BE2C (cell line): ENCODE data around the gene REPIN1.

Experiments
- DNase-seq: peaks from one replicate; pipeline ENCODE4 v3.0.0-alpha.2; 2020
- H3K27me3 ChIP-seq: fragments of 250-450 bp; sonication (Bioruptor Pico); 2 replicates; pipeline ENCODE4 v1.5.1; 2020; ENCODE audit warnings: mild to moderate bottlenecking
- H3K36me3 ChIP-seq: fragments of 250-450 bp; sonication (Bioruptor Pico); 2 replicates; pipeline ENCODE4 v1.5.1; 2020; ENCODE audit warnings: mild to moderate bottlenecking
- H3K4me1 ChIP-seq: fragments of 250-450 bp; sonication (Bioruptor Pico); 2 replicates; pipeline ENCODE4 v1.5.1; 2020
- H3K4me3 ChIP-seq: 2 replicates; pipeline ENCODE4 v1.5.1; 2011; ENCODE audit warnings: low read depth, low read length
- H3K9me3 ChIP-seq: fragments of 250-450 bp; sonication (Bioruptor Pico); 2 replicates; pipeline ENCODE4 v1.5.1; 2020
- TF ChIP-seq, protein P1 (sequence below): IDR thresholded peaks from 2 replicates; pipeline ENCODE4 v1.5.1; 2012; ENCODE audit warnings: mild to moderate bottlenecking, low read depth, low read length

REPIN1 gene

DNA sequence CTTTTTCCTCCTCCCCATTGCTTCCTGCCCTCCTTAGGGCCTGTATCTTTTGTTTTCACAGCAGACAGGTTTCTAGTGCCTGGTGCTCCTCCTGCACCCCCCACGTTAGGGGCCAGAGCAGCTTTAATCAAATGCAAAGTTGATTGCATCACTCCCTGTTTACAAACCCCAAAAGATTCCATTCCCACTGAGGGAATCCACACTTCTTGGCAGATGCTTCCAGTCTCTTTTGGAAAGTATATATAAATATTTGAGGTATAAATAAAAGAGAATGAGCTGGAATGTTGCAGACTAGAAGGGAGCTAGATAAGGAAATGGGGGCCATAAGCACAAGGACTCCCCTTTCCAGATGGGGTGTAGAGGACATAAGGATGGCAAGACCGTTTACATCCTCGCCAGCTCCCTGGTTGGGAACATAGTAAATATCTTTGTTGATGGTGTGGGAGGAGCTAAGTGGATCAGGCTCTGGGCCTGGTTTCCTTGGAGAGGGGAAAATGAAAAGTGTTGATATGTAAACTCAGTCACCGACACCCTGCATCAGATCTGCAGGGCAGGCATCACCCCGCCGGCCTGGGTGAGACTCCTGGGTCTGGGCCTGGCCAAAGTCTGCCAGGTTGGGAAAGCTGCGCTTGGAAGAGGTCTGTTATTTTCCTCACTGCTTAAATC, 33.4 kb upstream of the REPIN1 start:
- Histone ChIP-seq H3K36me3 (peaks cover 18% of the 10 kb centered on the region), H3K4me1 (no peaks in the 10 kb centered on the region), H3K27me3 (peaks cover 2% of the 10 kb centered on the region; the same call in 1 of the 2 replicates), H3K4me3 (no peak overlapping the region), H3K9me3 (no peaks in the 10 kb centered on the region)
- DNase-seq: no peak
- TF ChIP-seq, protein P1, sequence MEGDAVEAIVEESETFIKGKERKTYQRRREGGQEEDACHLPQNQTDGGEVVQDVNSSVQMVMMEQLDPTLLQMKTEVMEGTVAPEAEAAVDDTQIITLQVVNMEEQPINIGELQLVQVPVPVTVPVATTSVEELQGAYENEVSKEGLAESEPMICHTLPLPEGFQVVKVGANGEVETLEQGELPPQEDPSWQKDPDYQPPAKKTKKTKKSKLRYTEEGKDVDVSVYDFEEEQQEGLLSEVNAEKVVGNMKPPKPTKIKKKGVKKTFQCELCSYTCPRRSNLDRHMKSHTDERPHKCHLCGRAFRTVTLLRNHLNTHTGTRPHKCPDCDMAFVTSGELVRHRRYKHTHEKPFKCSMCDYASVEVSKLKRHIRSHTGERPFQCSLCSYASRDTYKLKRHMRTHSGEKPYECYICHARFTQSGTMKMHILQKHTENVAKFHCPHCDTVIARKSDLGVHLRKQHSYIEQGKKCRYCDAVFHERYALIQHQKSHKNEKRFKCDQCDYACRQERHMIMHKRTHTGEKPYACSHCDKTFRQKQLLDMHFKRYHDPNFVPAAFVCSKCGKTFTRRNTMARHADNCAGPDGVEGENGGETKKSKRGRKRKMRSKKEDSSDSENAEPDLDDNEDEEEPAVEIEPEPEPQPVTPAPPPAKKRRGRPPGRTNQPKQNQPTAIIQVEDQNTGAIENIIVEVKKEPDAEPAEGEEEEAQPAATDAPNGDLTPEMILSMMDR: no peak

DNA sequence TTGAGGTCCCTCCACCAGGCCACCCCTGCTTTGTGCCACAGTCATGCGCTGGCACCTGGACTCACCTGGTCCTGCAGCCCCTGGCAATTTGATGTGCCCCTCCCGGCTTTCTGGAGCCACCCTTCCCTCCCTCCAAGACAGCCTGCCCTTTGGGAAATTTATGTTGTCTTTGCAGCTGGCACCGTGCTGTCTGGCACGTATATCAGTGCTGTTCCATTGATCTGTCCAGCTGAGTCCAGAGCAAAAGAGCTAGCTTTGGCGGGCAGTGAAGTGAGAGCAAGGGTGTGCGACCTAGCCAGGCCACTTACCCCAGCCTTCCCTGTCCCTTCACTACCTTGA, 32.9 kb upstream of the REPIN1 start:
- TF ChIP-seq, protein P1: no peak
- no peaks in the 10 kb centered on the region for H3K9me3 ChIP-seq

DNA sequence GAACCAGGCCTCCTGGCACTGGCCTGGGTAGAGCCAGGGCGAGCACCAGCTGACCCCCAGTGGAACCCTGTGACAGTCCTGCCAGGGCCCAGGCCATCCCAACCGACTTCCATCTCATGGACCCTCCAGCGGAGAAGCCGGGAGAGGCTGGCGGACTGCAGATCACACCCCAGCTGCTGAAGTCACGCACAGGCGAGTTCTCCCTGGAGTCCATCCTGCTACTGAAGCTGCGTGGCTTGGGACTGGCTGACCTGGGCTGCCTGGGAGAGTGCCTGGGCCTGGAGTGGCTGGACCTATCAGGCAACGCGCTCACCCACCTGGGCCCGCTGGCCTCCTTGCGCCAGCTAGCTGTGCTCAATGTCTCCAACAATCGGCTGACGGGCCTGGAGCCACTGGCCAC, 31.9 kb upstream of the REPIN1 start:
- TF ChIP-seq, protein P1: no peak
- H3K36me3 ChIP-seq: peaks cover 10% of the 10 kb centered on the region

More for the DNA sequence above, 32.9 kb upstream of the REPIN1 start:
- no peak for DNase-seq
- H3K4me1 ChIP-seq: no peaks in the 10 kb centered on the region
- H3K27me3 ChIP-seq: peaks cover 4% of the 10 kb centered on the region
- H3K36me3 ChIP-seq: peaks cover 13% of the 10 kb centered on the region
- no peak overlapping the region for H3K4me3 ChIP-seq

DNA sequence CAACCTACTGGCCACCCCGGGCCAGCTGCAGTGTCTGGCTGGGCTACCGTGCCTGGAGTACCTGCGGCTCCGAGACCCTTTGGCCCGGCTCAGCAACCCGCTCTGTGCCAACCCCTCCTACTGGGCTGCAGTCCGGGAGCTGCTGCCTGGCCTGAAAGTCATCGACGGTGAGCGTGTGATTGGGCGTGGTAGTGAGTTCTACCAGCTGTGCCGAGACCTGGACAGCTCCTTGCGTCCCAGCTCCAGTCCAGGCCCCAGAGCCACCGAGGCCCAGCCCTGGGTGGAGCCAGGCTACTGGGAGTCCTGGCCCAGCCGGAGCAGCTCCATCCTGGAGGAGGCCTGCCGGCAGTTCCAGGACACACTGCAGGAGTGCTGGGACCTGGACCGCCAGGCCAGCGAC, 31.4 kb upstream of the REPIN1 start:
- DNase-seq: no peak
- H3K4me3 ChIP-seq: no peak overlapping the region
- peaks cover 14% of the 10 kb centered on the region for H3K27me3 ChIP-seq
- no peaks in the 10 kb centered on the region for H3K9me3 ChIP-seq
- H3K4me1 ChIP-seq: no peaks in the 10 kb centered on the region
- H3K36me3 ChIP-seq: peaks cover 10% of the 10 kb centered on the region
- TF ChIP-seq, protein P1: no peak

More for the DNA sequence above, 31.9 kb upstream of the REPIN1 start:
- Histone ChIP-seq H3K9me3 (no peaks in the 10 kb centered on the region), H3K4me1 (no peaks in the 10 kb centered on the region), H3K4me3 (no peak overlapping the region), H3K27me3 (peaks cover 10% of the 10 kb centered on the region)
- no peak for DNase-seq

DNA sequence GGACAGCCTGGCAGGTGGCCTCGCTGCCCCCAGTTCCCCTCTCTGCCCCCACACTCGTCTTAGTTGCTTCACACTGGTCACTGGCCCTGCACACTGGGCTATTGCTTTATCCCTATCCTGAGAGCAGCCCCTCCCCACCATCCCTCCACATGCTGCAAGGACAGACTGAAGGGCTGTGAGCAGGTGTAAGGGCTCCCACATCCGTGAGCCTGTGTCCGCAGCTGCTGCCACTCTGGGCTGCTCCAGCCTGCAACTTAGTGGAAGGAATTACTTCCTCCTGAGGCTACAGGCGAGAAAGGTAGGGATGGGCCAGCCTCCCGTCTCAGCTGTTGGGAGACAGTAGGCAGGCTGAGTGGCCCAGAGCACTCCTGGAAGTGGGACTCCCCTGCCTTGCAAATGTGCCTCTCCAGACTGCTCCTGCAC, 31.0 kb upstream of the REPIN1 start:
- Histone ChIP-seq H3K27me3 (peaks cover 19% of the 10 kb centered on the region), H3K36me3 (peaks cover 10% of the 10 kb centered on the region), H3K4me1 (no peaks in the 10 kb centered on the region), H3K9me3 (no peaks in the 10 kb centered on the region), H3K4me3 (no peak overlapping the region)
- no peak for DNase-seq
- TF ChIP-seq, protein P1: no peak

DNA sequence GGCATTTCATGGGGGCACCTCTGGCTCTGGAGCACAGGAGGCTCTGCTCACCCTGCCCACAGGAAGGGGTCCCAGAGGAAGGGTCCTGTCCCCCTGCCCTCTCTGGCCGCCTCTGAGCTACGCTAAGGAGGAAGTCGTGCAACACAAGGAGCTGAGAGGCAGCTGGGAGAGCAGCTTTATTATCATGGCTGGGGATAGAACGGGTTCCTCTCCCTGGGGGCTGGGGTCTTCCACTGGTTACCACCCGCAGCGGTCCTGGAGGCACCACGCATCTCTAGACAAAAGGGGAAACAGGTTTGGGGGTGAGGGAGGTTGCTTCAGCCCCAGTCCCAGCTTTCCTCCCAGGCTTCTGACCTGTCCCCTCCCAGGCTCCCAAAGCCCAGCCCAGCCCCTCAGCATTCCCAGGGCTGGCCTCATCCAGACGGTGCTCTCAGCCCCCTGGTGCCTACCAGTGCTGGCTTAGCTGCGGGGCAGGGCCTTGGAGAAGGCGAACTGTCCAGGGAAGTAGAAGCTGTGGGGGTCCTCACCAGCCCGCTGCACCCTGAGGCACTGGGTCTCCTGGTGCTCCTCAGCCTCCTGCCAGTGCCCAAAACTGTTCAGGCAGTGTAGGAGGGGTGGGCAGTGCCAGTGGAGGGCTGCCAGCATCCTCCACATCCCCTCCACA, 30.3 kb upstream of the REPIN1 start:
- Histone ChIP-seq H3K36me3 (peaks cover 10% of the 10 kb centered on the region), H3K27me3 (peaks cover 21% of the 10 kb centered on the region), H3K4me1 (no peaks in the 10 kb centered on the region), H3K4me3 (no peak overlapping the region), H3K9me3 (no peaks in the 10 kb centered on the region)
- TF ChIP-seq, protein P1: no peak
- DNase-seq: no peak
